Stomach (tissue), 4 donors: ENCODE measurements around the gene BTBD17.

Experiments
- CTCF ChIP-seq, 7 experiments: fragments of 450-650 bp in 4 of 7; fragments of 200-600 bp in 3 of 7; sonication (generic) in 3 of 7; IDR thresholded peaks; one replicate each; pipeline ENCODE4 v1.5.1; 2016 to 2019; ENCODE audit warnings: antibody characterized with exemption in 7 of 7, control low read depth in 2 of 7, mild to moderate bottlenecking in 1 of 7
- EP300 ChIP-seq: sonication (generic); formaldehyde crosslinking; IDR thresholded peaks from one replicate; pipeline ENCODE4 v1.6.1; 2017; ENCODE audit warnings: antibody characterized with exemption
- POLR2A ChIP-seq, 4 donors: fragments of 450-650 bp; IDR thresholded peaks; one replicate each; pipeline ENCODE4 v1.6.1; 2016; ENCODE audit warnings: antibody characterized with exemption in 4 of 4, control low read depth in 2 of 4, mild to moderate bottlenecking in 1 of 4, moderate library complexity in 1 of 4

- no peak for TF ChIP-seq CTCF (IDR thresholded peaks at IDR 0.05)
- no peak for TF ChIP-seq POLR2A (IDR thresholded peaks at IDR 0.05)
- no peak for TF ChIP-seq EP300
Observed at GRCh38 chr17:74324521-74324920, 37.1 kb downstream of the BTBD17 start.
